HG03139 (cell line): Measurements from ENCODE around the gene AUH.
"Not testable (repeated sequence)": the region's sequence is repeated elsewhere in the genome, so short reads cannot be mapped to it uniquely, and the experiment has no call there.

Experiments
- ATAC-seq: cut with Tn5 transposase; IDR thresholded peaks from one replicate; pipeline ENCODE4 v1.9.1; 2021; ENCODE audit not compliant: unreplicated experiment

Gene AUH

GRCh38 chr9:91382298-91382697 is 20.6 kb upstream of the AUH start:
- ATAC-seq: no peak

GRCh38 chr9:91379426-91379825 is 17.7 kb upstream of the AUH start:
- no peak for ATAC-seq

GRCh38 chr9:91378695-91379127 is 17.0 kb upstream of the AUH start:
- no peak for ATAC-seq

- ATAC-seq: not testable (repeated sequence)
Observed at GRCh38 chr9:91378054-91378453, 16.3 kb upstream of the AUH start.

- ATAC-seq: no peak
Observed at GRCh38 chr9:91376239-91376638, 14.5 kb upstream of the AUH start.

GRCh38 chr9:91374939-91375338 is 13.2 kb upstream of the AUH start:
- no peak for ATAC-seq

GRCh38 chr9:91371894-91372293 is 10.2 kb upstream of the AUH start:
- ATAC-seq: no peak

- ATAC-seq: not testable (repeated sequence)
Observed at GRCh38 chr9:91370006-91370405, 8.3 kb upstream of the AUH start.

GRCh38 chr9:91364702-91365101 is 3.0 kb upstream of the AUH start:
- no peak for ATAC-seq

GRCh38 chr9:91364005-91364404 is 2.3 kb upstream of the AUH start:
- ATAC-seq: no peak

- no peak for ATAC-seq
Observed at GRCh38 chr9:91362051-91362611, 413 bp upstream of the AUH start.

GRCh38 chr9:91360551-91361290 is 997 bp downstream of the AUH start:
- no peak for ATAC-seq

GRCh38 chr9:91359734-91360470 is 1.8 kb downstream of the AUH start:
- ATAC-seq: no peak

- no peak for ATAC-seq
Observed at GRCh38 chr9:91359083-91359482, 2.6 kb downstream of the AUH start.

GRCh38 chr9:91354881-91355280 is 6.8 kb downstream of the AUH start:
- no peak for ATAC-seq

GRCh38 chr9:91349115-91349555 is 12.6 kb downstream of the AUH start:
- ATAC-seq: no peak

GRCh38 chr9:91348191-91348807 is 13.4 kb downstream of the AUH start:
- no peak for ATAC-seq

GRCh38 chr9:91347377-91347776 is 14.3 kb downstream of the AUH start:
- no peak for ATAC-seq

- no peak for ATAC-seq
Observed at GRCh38 chr9:91346644-91347043, 15.1 kb downstream of the AUH start.

- ATAC-seq: no peak
Observed at GRCh38 chr9:91345978-91346377, 15.7 kb downstream of the AUH start.

GRCh38 chr9:91342575-91342974 is 19.1 kb downstream of the AUH start:
- no peak for ATAC-seq

GRCh38 chr9:91341749-91342148 is 20.0 kb downstream of the AUH start:
- no peak for ATAC-seq
